Measurements from ENCODE around the gene GPHN.

GRCh38 chr14:67221982-67222328 is 714.0 kb downstream of the GPHN start:
- TF ChIP-seq CTCF (conservative IDR thresholded peaks at IDR 0.05; ENCODE audit: low read depth, low read length), result no peak
- TF ChIP-seq EZH2 (IDR thresholded peaks at IDR 0.05; ENCODE audit: low read length, unreplicated experiment), result no peak
- TF ChIP-seq EZH2phosphoT487 (IDR thresholded peaks at IDR 0.05; ENCODE audit: borderline replicate concordance, low read length), result no peak

Measured in PC-3 (cell line).